NCI-H2029 (cell line): ENCODE data around the gene PRRG4.
"Not testable (repeated sequence)": the region's sequence is repeated elsewhere in the genome, so short reads cannot be mapped to it uniquely, and the experiment has no call there.

Experiments
- DNase-seq: peaks from one replicate; lab custom pipeline; 2025; lab: John Stamatoyannopoulos, UW

Gene PRRG4

DNA sequence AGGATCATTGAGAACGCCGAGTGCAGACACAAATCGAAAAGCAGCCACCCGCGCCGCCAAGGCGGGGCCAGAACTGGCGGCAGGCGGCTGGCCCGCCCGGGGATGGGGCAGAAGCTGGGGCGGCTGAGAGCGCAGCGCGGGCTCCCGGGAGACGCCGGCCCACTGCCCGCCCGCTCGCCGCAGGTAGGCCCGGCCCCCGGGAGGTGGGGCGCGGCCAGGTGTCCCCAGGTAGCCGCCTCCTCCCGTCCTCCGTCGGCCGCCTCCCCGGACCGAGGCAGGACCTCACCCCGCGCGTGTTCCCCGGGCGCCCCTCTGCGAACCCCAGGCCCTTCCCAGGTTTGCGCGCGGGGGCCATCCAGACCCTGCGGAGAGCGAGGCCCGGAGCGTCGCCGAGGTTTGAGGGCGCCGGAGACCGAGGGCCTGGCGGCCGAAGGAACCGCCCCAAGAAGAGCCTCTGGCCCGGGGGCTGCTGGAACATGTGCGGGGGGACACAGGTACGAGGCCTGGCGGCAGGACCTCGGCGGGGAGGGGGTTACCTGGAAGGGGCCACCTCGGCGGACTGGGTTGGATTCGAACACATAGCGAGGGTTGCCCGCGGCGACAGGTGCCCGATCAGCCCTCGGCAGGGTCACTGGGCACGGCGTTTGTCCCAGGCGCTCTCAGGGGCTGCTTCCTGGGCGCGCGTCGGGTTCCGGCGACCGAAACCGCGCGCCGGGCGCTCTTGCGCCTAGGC lies at the start of gene PRRG4:
TSS of gene PRRG4 (plus strand) at position 248 of the 733 bp plus-strand sequence. CDS start 603 bp downstream, outside the sequence.
- DNase-seq: peak; percentile 83

DNA sequence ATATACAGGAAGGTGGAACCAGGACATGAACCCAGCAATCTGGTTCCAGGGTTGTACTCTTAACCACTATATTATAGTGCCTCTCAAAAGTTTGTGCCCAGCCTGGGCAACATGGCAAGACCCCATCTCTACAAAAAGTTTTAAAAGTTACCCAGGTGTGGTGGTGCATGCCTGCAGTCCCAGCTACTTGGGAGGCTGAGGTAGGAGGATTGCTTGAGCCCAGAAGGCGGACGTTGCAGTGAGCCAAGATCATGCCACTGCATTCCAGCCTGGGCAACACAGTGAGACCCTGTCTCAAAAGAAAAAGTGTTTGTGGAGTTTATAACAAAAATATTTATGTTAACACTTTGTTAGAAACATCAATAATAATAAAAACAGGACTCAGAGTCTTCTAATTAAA lies 48.9 kb upstream of the PRRG4 start:
- not testable (repeated sequence) for DNase-seq

DNA sequence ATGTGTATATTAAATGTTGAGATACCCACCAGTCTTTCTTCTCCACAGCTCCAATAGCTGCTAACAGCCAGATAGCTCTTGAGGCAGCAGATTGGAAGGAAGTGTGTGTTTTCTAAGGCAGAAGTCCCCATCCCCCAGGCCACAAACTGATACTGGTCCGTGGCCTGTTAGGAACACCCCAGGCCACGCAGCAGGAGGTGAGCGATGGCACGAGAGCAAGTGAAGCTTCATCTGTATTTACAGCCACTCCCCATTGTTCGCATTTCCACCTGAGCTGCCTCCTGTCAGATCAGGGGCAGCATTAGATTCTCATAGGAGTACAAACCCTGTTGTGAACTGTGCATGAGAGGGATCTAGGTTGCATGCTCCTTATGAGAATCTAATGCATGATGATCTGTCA lies 48.0 kb upstream of the PRRG4 start:
- no peak for DNase-seq

DNA sequence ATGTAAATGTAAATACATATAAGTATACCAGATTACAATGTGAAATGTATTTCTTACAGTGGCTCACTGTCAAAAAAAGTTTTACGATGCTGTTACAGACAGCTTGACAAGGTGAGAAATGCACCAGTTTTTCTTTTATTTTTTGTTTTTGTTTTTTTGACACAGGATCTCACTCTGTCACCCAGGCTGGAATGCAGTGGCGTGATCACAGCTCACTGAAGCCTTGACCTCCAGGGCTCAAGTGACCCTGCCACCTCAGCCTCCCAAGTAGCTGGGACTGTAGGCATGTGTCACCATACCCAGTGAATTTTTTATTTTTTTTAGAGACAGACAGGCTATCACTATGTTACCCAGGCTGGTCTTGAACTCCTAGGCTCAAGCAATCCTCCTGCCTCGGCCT lies 44.5 kb upstream of the PRRG4 start:
- no peak for DNase-seq

DNA sequence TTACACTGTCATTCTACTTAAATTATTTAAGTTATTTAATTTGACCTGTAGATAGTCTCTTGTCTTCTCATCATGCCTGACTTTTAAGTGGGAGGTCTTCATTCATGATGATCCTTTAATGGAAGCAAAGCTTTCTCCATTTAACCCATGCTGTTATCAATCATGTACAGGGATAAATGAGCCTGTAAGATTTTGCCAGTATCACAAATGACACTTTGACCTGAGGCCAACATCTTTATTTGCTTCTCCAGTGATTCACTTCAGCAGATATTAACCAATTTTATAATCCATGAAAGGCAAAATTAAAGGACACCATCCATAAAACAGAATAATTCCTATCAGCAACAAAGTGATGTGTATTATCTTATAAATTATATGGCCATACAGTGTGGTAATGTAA lies 42.9 kb upstream of the PRRG4 start:
- DNase-seq: no peak

DNA sequence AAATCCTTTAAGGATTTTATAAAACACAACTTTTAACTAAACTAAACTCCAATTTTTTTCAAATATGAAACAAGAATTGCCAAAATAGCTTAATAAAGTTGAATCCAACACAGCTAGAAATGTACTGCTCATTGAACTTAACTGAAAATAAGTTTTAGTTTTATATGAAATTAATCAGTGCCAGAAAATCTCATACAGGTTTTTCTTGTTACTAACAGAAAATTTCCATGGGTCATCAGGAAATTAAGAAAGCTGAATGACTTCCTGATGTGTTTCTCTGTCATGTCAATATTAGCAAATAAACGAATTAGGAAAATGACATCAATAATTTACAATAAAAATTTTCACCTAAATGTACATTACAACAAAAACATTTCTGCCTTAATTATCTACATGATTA lies 38.8 kb upstream of the PRRG4 start:
- no peak for DNase-seq

DNA sequence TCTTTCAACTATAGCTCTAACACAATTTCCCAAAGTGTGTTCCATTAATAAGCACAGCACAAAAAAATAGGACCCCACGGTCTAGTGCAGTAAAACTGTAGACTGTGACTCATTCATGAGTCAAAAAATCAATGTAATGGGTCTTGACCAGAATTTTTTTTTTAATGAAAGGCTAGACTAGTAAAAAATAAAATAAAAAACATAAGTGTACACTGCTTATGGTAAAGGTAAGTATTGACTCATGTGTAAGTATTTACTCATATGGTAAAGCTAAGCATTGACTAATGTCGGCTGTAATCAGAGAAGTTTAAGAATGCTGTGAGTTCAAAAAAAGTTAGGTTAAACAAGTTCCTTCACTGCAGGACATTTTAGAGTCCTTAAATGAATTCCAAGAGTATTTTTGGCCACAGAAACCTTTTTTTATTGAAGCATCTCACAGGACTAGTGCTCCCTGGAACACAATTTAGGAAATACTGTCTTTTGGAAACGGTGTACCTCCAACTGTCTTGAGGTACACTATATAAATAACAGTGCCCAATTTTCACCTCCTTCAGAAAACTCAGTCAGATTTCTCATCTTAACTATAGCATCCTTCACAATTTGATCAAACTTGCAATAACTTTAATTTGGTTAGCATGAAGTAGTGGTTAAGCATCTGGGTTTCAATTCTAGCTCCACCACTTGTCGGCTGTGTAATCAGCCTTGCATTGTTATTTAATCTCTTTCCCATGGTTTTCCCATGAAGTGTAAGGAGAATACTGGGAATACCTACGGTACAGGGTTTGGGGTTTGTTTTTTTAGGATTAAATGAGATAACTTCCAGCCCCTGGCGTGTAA lies 37.4 kb upstream of the PRRG4 start:
- DNase-seq: no peak

DNA sequence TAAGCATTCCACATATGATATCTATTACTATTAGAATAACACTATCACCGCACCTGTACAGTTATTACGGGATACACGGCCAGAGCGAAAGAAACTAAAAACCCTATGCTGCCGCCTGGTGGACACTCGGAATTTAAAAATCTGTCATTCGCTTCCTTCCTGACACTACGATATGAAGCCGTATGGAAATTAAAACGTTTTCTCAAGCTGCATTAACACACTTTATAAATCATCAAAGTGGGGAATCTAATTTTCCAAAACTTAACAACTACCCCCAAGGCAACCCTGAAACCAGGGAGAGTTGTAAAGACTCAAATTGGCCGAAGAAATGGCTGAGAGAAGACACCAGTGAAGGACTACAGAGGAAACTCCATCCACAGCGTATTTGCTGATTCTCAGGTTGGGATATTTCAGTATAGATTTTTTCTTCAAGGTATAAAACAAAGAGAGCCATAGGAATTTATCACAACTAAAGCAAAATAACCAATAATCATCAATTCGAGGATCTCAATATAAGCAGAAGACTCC lies 36.7 kb upstream of the PRRG4 start:
- DNase-seq: peak; percentile 11

DNA sequence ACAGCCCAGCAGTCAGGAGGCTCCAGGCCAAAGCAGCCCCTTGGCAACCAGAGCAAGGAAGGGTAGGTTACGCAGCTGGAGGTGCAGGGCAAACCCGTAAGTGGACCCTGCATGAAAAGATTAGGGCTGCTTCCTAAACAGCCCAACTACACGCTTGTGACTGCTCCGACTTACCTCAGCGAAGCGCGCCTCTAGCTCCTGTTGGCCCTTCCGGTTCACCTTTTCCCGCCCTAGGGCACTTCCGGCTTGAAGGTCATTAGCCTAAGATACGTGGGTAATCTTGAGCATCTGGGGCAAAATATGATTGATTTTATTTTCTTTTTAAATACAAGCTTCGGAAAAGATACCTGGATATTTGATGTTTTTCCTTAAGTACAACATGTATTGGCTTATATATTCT lies 35.3 kb upstream of the PRRG4 start, which contains the start of gene CCDC73:
TSS of gene CCDC73 (minus strand) at position 224 of the 400 bp plus-strand sequence. CDS start 34,419 bp downstream, outside the sequence.
- DNase-seq: no peak

DNA sequence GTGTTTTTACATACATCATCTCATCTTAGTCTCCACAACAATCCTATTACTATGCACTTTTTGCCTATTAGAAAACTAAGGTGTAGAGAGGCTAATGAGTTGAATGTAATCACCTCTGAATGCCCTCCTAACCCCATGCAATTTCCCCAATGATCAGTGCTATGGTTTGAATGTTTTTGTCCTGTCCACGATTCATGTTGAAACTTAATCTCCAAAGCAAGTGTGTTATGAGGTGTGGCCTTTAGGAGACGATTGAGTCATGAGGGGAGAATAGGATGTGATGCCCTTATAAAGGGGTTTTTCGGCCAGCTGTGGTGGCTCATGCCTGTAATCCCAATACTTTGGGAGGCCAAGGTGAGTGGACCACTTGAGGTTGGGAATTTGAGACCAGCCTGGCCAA lies 33.3 kb upstream of the PRRG4 start:
- no peak for DNase-seq

DNA sequence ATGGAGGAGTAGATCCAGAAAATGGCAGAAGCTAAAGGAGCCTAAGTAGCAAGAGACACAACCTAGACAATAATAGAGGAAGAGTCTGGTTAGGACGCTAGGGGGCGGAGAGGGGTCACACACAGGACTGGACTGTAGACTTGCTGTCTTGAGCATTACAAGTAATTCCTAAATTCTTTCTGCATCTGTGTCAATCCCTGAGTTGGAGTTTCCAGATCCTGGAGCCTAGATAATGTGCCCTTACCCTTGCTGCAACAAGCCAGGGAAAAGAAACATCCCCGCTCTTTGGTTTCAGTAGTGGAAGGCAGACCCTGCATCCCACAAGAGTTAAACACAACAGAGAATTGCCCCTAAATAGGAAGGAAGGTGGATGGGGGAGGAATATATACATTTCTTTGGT lies 20.4 kb upstream of the PRRG4 start:
- peak; percentile 42 for DNase-seq

DNA sequence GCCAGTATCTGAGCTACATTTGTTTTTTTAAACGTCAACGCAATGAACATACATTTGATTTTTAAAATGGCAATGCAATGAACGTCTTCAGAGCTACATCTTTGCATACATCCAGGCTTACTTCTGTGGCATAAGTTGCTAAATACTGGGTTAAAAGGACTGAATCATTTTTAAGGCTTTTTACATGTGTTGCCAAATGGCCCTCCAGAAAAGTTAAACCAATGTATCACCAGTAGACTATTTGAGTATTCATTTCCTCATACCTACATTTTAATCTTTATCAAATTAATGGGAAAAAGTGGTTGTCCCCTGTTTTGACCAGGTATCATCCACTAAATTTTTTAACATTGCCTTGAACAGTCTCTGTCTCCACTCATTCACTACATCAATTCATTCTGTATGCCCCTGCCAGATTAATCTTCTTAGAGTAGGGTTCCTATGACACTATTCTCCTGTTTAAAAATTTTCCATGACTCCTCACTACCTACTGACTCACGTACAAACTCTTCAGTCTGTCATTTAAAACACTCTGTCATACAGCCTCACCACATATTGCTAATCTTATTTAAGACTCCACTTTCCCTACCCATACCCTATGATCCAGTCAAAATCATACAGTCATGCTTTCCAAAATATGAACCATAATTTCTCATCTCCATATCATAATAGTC lies 12.4 kb upstream of the PRRG4 start:
- DNase-seq: no peak

DNA sequence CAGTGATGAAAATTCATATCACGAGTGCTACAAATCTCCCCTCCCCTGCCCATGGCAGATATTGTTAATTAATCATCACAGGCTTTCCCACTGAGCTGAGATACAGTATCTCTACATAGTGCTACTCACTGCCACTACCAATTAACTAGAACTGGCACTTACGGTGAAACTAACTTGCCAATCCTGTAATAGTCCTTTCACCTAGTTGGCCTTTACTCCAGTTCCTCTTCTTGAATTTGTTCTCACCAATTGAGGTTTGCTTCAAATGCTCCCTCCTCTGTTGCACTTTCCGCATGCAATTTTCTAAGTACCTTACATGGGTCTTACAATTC lies 11.9 kb upstream of the PRRG4 start:
- no peak for DNase-seq

DNA sequence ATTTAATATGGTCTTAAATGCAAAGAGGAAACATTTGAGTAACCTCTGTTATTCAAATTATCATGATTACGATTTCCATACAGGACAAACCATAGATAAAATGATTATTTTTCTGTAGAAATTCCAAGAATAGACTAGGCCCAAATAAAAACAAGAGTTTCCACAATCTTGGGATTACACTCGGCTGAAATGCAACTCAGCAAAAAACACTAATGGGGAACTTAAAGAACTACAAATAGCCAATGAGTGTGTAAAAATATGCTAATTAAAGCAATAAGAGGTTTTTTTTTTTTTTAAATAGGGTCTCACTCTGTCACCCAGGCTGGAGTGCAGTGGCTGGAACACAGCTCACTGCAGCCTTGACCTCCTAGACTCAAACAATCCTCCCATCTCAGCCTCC lies 10.5 kb upstream of the PRRG4 start:
- no peak for DNase-seq

DNA sequence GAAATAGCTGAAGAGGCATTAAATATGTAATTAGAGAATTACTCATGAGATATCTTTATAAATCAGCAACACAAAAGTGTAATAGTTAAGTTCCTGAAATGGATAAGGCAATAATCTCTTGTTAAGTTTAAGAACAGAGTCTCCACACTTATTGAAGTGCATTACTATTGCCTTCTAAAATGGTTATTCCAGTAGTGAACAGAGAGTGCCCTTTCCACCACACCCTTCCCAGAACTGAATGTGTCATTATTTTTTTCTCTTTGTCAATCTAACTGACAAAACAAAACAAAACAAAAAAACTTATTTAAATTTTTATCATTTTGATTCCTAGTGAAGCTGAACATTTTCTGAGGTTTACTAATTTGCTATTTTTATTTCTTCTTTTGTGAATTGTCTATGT lies 9.2 kb upstream of the PRRG4 start:
- no peak for DNase-seq

DNA sequence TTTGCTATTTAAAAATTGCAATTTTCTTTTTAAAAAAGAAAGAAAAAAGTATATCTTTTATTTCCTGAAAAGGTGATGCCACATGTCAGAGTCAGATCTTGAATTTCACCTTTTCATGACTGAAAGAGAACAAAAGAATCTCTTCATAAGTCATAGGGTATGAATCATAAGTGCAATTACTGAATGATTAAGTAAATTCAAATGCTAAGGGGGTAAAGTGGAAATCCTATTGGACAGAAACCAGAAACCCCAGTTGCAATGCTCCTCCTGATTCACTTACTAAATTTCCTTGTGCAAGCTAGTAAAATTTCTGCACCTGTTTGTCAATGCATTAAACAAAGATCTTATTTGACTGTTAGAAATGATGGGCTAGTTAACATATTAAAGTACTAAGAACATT lies 8.2 kb upstream of the PRRG4 start:
- no peak for DNase-seq

DNA sequence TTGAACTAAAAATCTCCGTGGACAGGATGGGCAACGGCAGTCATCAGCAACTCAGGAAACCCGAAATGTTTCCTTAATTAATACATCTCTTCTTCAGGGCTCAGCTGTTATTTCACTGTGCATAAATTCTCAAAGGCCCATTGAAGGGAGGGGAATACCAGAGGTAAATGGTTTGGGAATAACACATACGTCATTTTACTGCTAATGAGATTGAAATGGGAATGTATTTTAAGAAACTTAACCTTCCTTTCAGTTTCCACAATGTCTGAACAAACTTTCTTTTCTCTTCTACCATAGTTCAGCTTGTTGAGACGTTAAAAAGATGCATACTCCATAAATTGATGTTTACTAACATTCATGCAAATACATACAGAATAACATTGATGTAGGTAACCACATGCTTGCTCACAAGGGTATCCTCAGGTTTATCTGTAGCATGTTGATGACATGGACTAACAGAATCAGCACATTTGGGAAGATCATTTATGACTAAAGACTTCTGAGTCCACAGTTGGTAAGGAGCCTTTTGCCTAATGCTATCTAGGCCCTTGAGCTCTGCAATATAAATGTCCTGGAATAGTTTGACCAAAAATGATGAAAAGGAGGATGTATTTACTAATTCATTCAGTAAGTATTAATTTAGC lies 7.7 kb upstream of the PRRG4 start:
- DNase-seq: no peak

DNA sequence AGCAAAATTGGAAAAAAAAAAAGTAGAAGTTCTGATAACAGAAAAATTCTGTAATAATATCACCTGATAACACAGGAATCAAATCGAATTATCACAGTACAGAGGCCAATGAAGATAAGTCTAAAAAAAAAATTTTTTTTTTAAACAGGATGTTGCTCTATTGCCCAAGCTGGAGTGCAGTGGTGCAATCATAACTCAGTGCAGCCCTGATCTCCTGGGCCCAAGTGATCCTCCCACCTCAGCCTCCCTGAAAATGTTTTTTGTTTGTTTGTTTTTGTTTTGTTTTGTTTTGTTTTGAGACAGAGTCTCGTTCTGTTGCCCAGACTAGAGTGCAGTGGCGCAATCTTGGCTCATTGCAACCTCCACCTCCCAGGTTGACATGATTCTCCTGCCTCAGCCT lies 6.1 kb upstream of the PRRG4 start:
- DNase-seq: not testable (repeated sequence)

DNA sequence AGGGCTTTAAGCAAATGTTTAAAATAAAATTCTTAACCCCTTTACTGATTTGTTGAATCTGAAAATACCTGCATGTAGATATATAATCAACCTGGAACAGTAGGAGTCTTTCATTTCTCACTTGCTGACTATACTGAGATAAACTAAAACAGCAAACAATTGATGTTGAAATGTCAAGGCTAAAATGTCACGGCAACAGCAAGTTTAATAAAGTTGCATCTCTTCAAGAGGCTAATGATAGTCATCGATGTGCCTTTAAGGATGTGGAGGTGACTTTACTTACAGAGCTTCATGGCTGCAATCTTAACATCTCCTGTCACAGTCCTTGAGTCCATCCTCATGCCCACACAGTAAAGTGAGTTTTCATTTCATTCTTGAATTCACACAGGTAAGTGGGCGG lies 3.6 kb upstream of the PRRG4 start:
- DNase-seq: no peak

DNA sequence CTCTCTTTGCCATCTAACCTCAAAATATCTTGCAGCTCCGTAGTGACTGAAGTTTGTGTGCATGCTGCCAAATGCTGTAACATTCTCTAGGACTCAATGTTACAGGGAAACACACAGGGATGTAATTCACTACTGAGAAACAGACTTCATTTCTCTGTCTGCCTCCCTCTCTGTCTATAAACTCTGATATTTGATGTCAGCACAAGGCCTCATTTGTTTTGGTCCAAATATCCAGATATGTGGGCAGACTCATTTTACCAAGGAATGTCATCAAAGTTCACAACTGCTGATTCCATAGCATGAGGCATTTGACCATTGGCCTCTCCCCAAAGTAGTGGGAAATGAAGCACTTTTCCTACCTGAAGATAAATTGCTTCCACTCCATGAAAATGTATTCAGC lies 2.5 kb upstream of the PRRG4 start:
- DNase-seq: no peak

DNA sequence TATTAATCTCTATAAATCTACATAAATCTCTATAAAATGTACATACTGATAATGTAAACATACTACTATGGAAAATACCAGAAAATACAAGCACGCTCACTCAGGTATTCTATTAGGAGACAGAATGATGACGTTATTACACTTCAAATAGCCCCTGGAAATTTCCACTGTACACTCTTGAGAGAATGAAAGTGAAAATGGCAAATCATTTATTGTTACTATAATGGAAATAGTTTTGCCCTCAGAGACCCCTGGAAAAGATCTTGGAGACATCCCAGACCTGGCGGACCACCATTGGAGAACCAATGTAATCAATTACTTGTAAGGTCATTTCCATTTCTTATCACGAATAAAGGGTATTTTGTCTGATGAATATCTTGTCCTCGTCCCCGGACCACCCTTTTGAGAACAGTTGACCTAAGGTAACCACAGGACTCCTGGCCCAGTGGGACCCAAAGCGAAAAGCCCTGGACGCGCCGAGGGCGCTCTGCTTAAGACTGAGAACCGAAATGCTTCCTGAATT lies 509 bp upstream of the PRRG4 start:
- peak; percentile 74 for DNase-seq

DNA sequence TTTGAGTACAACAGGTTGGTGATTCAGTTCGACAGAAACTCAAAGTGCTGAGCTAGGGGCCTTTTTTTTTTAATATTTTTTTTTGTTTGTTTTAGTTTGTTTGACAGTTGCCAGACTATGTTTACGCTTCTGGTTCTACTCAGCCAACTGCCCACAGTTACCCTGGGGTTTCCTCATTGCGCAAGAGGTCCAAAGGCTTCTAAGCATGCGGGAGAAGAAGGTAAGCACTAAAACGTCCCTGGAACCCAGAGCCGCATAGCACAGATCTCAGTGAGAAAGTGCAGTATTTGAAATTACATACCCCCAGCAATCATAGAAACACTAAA lies 649 bp downstream of the PRRG4 start:
- DNase-seq: peak; percentile 23
